Measurements from ENCODE around the gene KDM6A. TPM values are rescaled to one million over a fixed set of nuclear protein-coding genes. Genes with fewer than 3 reads are reported as not detected.

The KDM6A gene
- polyA plus RNA-seq, 1 donor from 2014 or later = 25.1 TPM

GRCh38 chrX:44878780-44879179 is 5.8 kb downstream of the KDM6A start:
- H3K79me2 ChIP-seq (replicated peaks; ENCODE audit: insufficient read depth, low read length) = peaks cover 58% of the 10 kb centered on the region
- H4K20me1 ChIP-seq (ENCODE audit: insufficient read depth) = no peaks in the 10 kb centered on the region
- no peaks in the 10 kb centered on the region for H3K27me3 ChIP-seq (ENCODE audit: insufficient read depth, low read depth, low read length)

GRCh38 chrX:44881549-44881948 is 8.6 kb downstream of the KDM6A start:
- H3F3A ChIP-seq (ENCODE audit: insufficient read depth, low read length, poor library complexity, severe bottlenecking) = no peaks in the 10 kb centered on the region
- H3K36me3 ChIP-seq (ENCODE audit: insufficient read depth, low read length) = no peaks in the 10 kb centered on the region
- H4K20me1 ChIP-seq (ENCODE audit: insufficient read depth) = no peaks in the 10 kb centered on the region
- H3K9ac ChIP-seq (ENCODE audit: low read length) = no peak overlapping the region
- no peak overlapping the region for H3K4me3 ChIP-seq (ENCODE audit: low read length)
- H2AFZ ChIP-seq (ENCODE audit: low read depth, low read length) = no peak overlapping the region
- no peaks in the 10 kb centered on the region for H3K27me3 ChIP-seq (ENCODE audit: insufficient read depth, low read depth, low read length)
- H3K27ac ChIP-seq (ENCODE audit: low read length) = no peak overlapping the region
- H3K9me3 ChIP-seq (ENCODE audit: low read length) = no peaks in the 10 kb centered on the region
- no peak overlapping the region for H3K4me2 ChIP-seq (ENCODE audit: low read length)
- TF ChIP-seq SMC3 (conservative IDR thresholded peaks at IDR 0.05; ENCODE audit: poor library complexity) = no peak
- H3K9me2 ChIP-seq (ENCODE audit: insufficient read depth, low read length) = no peaks in the 10 kb centered on the region
- peaks cover 48% of the 10 kb centered on the region for H3K79me2 ChIP-seq (replicated peaks; ENCODE audit: insufficient read depth, low read length)

More at GRCh38 chrX:44878780-44879179, 5.8 kb downstream of the KDM6A start:
- H3F3A ChIP-seq (ENCODE audit: insufficient read depth, low read length, poor library complexity, severe bottlenecking) = no peaks in the 10 kb centered on the region
- no peak overlapping the region for H3K4me3 ChIP-seq (ENCODE audit: low read length)
- H2AFZ ChIP-seq (ENCODE audit: low read depth, low read length) = no peak overlapping the region
- no peaks in the 10 kb centered on the region for H3K9me3 ChIP-seq (ENCODE audit: low read length)
- no peak overlapping the region for H3K9ac ChIP-seq (ENCODE audit: low read length)
- H3K4me2 ChIP-seq (ENCODE audit: low read length) = no peak overlapping the region
- H3K36me3 ChIP-seq (ENCODE audit: insufficient read depth, low read length) = no peaks in the 10 kb centered on the region
- H3K9me2 ChIP-seq (ENCODE audit: insufficient read depth, low read length) = no peaks in the 10 kb centered on the region
- TF ChIP-seq EZH2 (IDR thresholded peaks at IDR 0.05; ENCODE audit: borderline replicate concordance, insufficient read depth, low read length, poor library complexity, severe bottlenecking) = no peak
- TF ChIP-seq EP300 (conservative IDR thresholded peaks at IDR 0.05; ENCODE audit: poor library complexity, severe bottlenecking) = no peak
- TF ChIP-seq MXI1 (conservative IDR thresholded peaks at IDR 0.05; ENCODE audit: poor library complexity, severe bottlenecking) = no peak
- TF ChIP-seq CTCF (IDR thresholded peaks at IDR 0.05; ENCODE audit: poor library complexity, severe bottlenecking) = no peak
- no peak for TF ChIP-seq POLR2AphosphoS5 (IDR thresholded peaks at IDR 0.05)
- no peak for TF ChIP-seq SMC3 (conservative IDR thresholded peaks at IDR 0.05; ENCODE audit: poor library complexity)
- no peak for TF ChIP-seq REST (IDR thresholded peaks at IDR 0.05; ENCODE audit: borderline replicate concordance)
- TF ChIP-seq RAD21 (conservative IDR thresholded peaks at IDR 0.05) = no peak
- H3K27ac ChIP-seq (ENCODE audit: low read length) = no peak overlapping the region

GRCh38 chrX:44882635-44883034 is 9.6 kb downstream of the KDM6A start:
- no peak overlapping the region for H3K9ac ChIP-seq (ENCODE audit: low read length)
- H3K4me3 ChIP-seq (ENCODE audit: low read length) = no peak overlapping the region
- no peaks in the 10 kb centered on the region for H3K36me3 ChIP-seq (ENCODE audit: insufficient read depth, low read length)
- H2AFZ ChIP-seq (ENCODE audit: low read depth, low read length) = no peak overlapping the region
- no peaks in the 10 kb centered on the region for H3F3A ChIP-seq (ENCODE audit: insufficient read depth, low read length, poor library complexity, severe bottlenecking)
- peaks cover 37% of the 10 kb centered on the region for H3K79me2 ChIP-seq (replicated peaks; ENCODE audit: insufficient read depth, low read length)
- no peak overlapping the region for H3K4me2 ChIP-seq (ENCODE audit: low read length)
- H4K20me1 ChIP-seq (ENCODE audit: insufficient read depth) = no peaks in the 10 kb centered on the region
- no peak overlapping the region for H3K27ac ChIP-seq (ENCODE audit: low read length)
- H3K9me2 ChIP-seq (ENCODE audit: insufficient read depth, low read length) = no peaks in the 10 kb centered on the region
- TF ChIP-seq POLR2AphosphoS5 (IDR thresholded peaks at IDR 0.05) (no peak), REST (IDR thresholded peaks at IDR 0.05; ENCODE audit: borderline replicate concordance) (no peak), TAF1 (IDR thresholded peaks at IDR 0.05; ENCODE audit: low read depth) (no peak), MXI1 (conservative IDR thresholded peaks at IDR 0.05; ENCODE audit: poor library complexity, severe bottlenecking) (no peak), RAD21 (conservative IDR thresholded peaks at IDR 0.05) (no peak), SMC3 (conservative IDR thresholded peaks at IDR 0.05; ENCODE audit: poor library complexity) (no peak), EZH2 (IDR thresholded peaks at IDR 0.05; ENCODE audit: borderline replicate concordance, insufficient read depth, low read length, poor library complexity, severe bottlenecking) (no peak), EP300 (conservative IDR thresholded peaks at IDR 0.05; ENCODE audit: poor library complexity, severe bottlenecking) (no peak), CTCF (IDR thresholded peaks at IDR 0.05; ENCODE audit: poor library complexity, severe bottlenecking) (no peak)
- no peaks in the 10 kb centered on the region for H3K9me3 ChIP-seq (ENCODE audit: low read length)
- H3K27me3 ChIP-seq (ENCODE audit: insufficient read depth, low read depth, low read length) = no peaks in the 10 kb centered on the region

Data from neural cell (in vitro differentiated cells).